DMS79 (cell line): ENCODE measurements around the gene MUL1.

Experiments
- DNase-seq: peaks from one replicate; lab custom pipeline; 2025; lab: John Stamatoyannopoulos, UW

The MUL1 gene

GRCh38 chr1:20466273-20466672 is 41.7 kb downstream of the MUL1 start:
- DNase-seq, result no peak

GRCh38 chr1:20465187-20465586 is 42.8 kb downstream of the MUL1 start:
- DNase-seq, result no peak

GRCh38 chr1:20463502-20463901 is 44.4 kb downstream of the MUL1 start:
- DNase-seq, result no peak

GRCh38 chr1:20462397-20462796 is 45.6 kb downstream of the MUL1 start:
- DNase-seq, result no peak

GRCh38 chr1:20458717-20459116 is 49.2 kb downstream of the MUL1 start:
- no peak for DNase-seq

GRCh38 chr1:20454004-20454403 is 53.9 kb downstream of the MUL1 start:
- DNase-seq, result no peak

- no peak for DNase-seq
Observed at GRCh38 chr1:20449735-20450311, 58.1 kb downstream of the MUL1 start.
